ENCODE results near the gene MEDAG. TPM values are rescaled to one million over a fixed set of nuclear protein-coding genes. Genes with fewer than 3 reads are reported as not detected.

MEDAG gene
- total RNA-seq, 1 donor from 2014 or later = not detected

DNA sequence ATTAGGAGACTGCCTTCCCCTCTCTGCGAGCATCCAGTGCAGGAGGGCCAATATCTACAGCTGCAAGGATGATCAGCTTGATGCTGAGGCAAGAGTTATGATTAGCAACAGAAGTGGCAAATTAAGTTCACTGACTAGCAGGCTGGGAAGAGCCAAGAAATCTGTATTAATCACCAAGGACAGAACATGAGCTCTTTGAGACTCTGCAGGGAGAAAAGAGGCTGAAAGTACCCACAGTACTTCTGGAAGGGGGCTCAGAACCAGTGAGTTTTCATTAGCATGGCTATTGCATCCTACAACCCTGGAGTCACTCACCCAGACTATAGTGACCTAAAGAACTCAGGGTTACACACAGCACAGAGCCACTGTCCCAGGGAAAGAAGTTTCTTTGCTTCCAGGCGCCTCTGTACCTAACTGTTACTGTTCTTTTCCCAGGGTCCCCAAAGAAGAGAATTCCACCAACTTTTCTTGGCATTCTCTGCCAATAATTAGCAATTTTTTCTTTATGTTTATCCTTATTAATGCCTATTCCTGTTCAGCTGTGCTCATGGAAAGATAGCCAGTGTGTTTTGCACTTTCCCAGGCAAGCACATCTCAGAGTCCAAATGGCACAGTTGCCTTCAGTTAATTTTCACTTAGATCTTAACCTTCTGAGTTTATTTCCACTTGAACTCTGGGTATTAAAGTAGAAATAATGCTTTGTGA is 25.8 kb upstream of the MEDAG start:
- H3K4me2 ChIP-seq = no peak overlapping the region
- H3K27ac Mint-ChIP-seq = peak overlapping the region; percentile 39
- H3K27me3 ChIP-seq = no peaks in the 10 kb centered on the region
- no peak overlapping the region for H2AFZ ChIP-seq (replicated peaks)
- no peak overlapping the region for H3K4me3 ChIP-seq
- peaks cover 45% of the 10 kb centered on the region for H3K4me1 Mint-ChIP-seq
- no peaks in the 10 kb centered on the region for H3K79me2 ChIP-seq (ENCODE audit: low read depth)
- H3K9me3 Mint-ChIP-seq = peaks cover 4% of the 10 kb centered on the region
- no peaks in the 10 kb centered on the region for H3K9me3 ChIP-seq (ENCODE audit: low read depth)
- no peaks in the 10 kb centered on the region for H3K36me3 Mint-ChIP-seq
- no peak for DNase-seq (ENCODE audit: low spot score)
- H3K9ac ChIP-seq = no peak overlapping the region
- H4K20me1 ChIP-seq (ENCODE audit: low read depth) = no peaks in the 10 kb centered on the region
- TF ChIP-seq EZH2 (IDR thresholded peaks at IDR 0.05) (no peak), EZH2phosphoT487 (IDR thresholded peaks at IDR 0.05) (no peak)
- TF ChIP-seq, protein P1, sequence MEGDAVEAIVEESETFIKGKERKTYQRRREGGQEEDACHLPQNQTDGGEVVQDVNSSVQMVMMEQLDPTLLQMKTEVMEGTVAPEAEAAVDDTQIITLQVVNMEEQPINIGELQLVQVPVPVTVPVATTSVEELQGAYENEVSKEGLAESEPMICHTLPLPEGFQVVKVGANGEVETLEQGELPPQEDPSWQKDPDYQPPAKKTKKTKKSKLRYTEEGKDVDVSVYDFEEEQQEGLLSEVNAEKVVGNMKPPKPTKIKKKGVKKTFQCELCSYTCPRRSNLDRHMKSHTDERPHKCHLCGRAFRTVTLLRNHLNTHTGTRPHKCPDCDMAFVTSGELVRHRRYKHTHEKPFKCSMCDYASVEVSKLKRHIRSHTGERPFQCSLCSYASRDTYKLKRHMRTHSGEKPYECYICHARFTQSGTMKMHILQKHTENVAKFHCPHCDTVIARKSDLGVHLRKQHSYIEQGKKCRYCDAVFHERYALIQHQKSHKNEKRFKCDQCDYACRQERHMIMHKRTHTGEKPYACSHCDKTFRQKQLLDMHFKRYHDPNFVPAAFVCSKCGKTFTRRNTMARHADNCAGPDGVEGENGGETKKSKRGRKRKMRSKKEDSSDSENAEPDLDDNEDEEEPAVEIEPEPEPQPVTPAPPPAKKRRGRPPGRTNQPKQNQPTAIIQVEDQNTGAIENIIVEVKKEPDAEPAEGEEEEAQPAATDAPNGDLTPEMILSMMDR (IDR thresholded peaks at IDR 0.05) = no peak
- no peak overlapping the region for H3K27ac ChIP-seq
- H3K36me3 ChIP-seq = no peaks in the 10 kb centered on the region
- H3K4me3 Mint-ChIP-seq = peak overlapping the region; percentile 46
- no peaks in the 10 kb centered on the region for H3F3A ChIP-seq (ENCODE audit: low read depth)
- no peaks in the 10 kb centered on the region for H3K4me1 ChIP-seq
- peaks cover 8% of the 10 kb centered on the region for H3K27me3 Mint-ChIP-seq (ENCODE audit: insufficient read depth, low read depth)

DNA sequence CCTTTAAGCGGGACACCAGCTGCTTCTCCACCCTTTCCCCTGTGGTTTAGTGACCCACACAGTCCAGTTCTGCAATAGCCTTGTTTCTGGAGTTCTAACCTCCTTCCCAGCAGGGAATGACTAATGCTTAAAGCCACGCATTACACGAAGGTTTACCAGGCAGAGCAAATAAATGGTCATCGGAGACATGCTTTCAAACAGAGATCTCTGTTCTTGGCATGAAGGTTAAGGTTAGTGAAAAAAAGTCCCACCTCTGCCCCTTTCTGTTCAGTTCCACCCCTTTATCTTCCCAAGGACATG is 25.3 kb upstream of the MEDAG start:
- H3K79me2 ChIP-seq (ENCODE audit: low read depth) = no peaks in the 10 kb centered on the region
- Mint-ChIP-seq H3K4me1 (peaks cover 41% of the 10 kb centered on the region), H3K36me3 (no peaks in the 10 kb centered on the region), H3K27ac (no peak overlapping the region), H3K27me3 (ENCODE audit: insufficient read depth, low read depth) (peaks cover 4% of the 10 kb centered on the region), H3K9me3 (peaks cover 4% of the 10 kb centered on the region), H3K4me3 (peak overlapping the region; percentile 46)
- no peak overlapping the region for H3K4me2 ChIP-seq
- H3F3A ChIP-seq (ENCODE audit: low read depth) = no peaks in the 10 kb centered on the region
- no peak overlapping the region for H3K27ac ChIP-seq
- no peaks in the 10 kb centered on the region for H4K20me1 ChIP-seq (ENCODE audit: low read depth)
- no peak for TF ChIP-seq EZH2 (IDR thresholded peaks at IDR 0.05)
- TF ChIP-seq, protein P1 (IDR thresholded peaks at IDR 0.05) = no peak
- no peak for TF ChIP-seq EZH2phosphoT487 (IDR thresholded peaks at IDR 0.05)
- H3K4me1 ChIP-seq = no peaks in the 10 kb centered on the region
- no peak overlapping the region for H3K4me3 ChIP-seq
- no peak overlapping the region for H2AFZ ChIP-seq (replicated peaks)
- no peak overlapping the region for H3K9ac ChIP-seq
- no peaks in the 10 kb centered on the region for H3K9me3 ChIP-seq (ENCODE audit: low read depth)
- no peaks in the 10 kb centered on the region for H3K36me3 ChIP-seq
- DNase-seq (ENCODE audit: low spot score) = no peak
- H3K27me3 ChIP-seq = no peaks in the 10 kb centered on the region

DNA sequence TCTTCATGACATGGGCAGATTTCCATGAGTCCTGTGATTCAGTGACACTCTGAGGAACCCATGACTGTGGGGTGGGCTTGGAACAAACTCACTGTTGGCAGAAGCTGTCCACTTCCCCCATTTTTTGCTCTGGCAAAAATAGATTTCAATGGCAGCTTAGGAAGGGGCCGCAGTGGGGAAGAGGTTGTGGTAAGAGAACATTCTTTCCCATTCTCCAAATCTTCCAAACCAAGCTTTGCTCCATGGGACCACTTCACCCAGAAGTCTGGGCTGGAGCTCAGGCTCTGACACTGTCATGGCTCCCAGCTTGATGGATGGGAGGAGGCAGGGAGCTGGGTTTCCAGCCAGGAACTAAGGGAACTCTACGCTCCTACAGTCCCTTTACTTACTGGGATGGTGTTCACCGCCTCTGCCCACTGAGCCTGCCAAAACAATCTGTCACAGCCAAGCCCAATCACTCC is 24.9 kb upstream of the MEDAG start:
- peak overlapping the region; percentile 5 for H3K27ac Mint-ChIP-seq
- H3K9me3 Mint-ChIP-seq = peaks cover 4% of the 10 kb centered on the region

More for the DNA sequence above, 24.9 kb upstream of the MEDAG start:
- peaks cover 41% of the 10 kb centered on the region for H3K4me1 Mint-ChIP-seq
- no peak overlapping the region for H2AFZ ChIP-seq (replicated peaks)
- no peaks in the 10 kb centered on the region for H3K36me3 Mint-ChIP-seq
- H3F3A ChIP-seq (ENCODE audit: low read depth) = no peaks in the 10 kb centered on the region
- no peaks in the 10 kb centered on the region for H3K9me3 ChIP-seq (ENCODE audit: low read depth)
- H3K4me3 Mint-ChIP-seq = no peak overlapping the region
- H3K4me1 ChIP-seq = no peaks in the 10 kb centered on the region
- no peaks in the 10 kb centered on the region for H3K36me3 ChIP-seq
- H3K4me2 ChIP-seq = no peak overlapping the region
- no peak overlapping the region for H3K9ac ChIP-seq
- no peak for DNase-seq (ENCODE audit: low spot score)
- TF ChIP-seq, protein P1 (IDR thresholded peaks at IDR 0.05) = no peak
- TF ChIP-seq EZH2phosphoT487 (IDR thresholded peaks at IDR 0.05) = no peak
- TF ChIP-seq EZH2 (IDR thresholded peaks at IDR 0.05) = no peak
- no peak overlapping the region for H3K4me3 ChIP-seq
- no peaks in the 10 kb centered on the region for H3K79me2 ChIP-seq (ENCODE audit: low read depth)
- no peaks in the 10 kb centered on the region for H4K20me1 ChIP-seq (ENCODE audit: low read depth)
- H3K27me3 ChIP-seq = no peaks in the 10 kb centered on the region
- H3K27ac ChIP-seq = no peak overlapping the region
- peaks cover 4% of the 10 kb centered on the region for H3K27me3 Mint-ChIP-seq (ENCODE audit: insufficient read depth, low read depth)
